Effector CD8-positive, alpha-beta T cell (primary cell): Measurements from ENCODE around the gene INTS11.
"Not testable (repeated sequence)": the region's sequence is repeated elsewhere in the genome, so short reads cannot be mapped to it uniquely, and the experiment has no call there.

Source experiments
- DNase-seq: peaks from one replicate; lab custom pipeline; 2025; lab: John Stamatoyannopoulos, UW
- total RNA-seq, 4 experiments: gene quantifications; one replicate each; lab custom pipeline; 2026; lab: John Stamatoyannopoulos, UW

Gene INTS11
- 116 to 136 (median 126) reads per million in 4 experiments for total RNA-seq

- peak; percentile 95 for DNase-seq
These were observed at the start of gene INTS11, which contains the start of gene CPTP for GRCh38 chr1:1324524-1325287. INTS11 (minus strand) TSS chr1:1324660; CDS start chr1:1324608, 52 bp downstream. CPTP (plus strand) TSS chr1:1324802; CDS start chr1:1326911, 2,109 bp downstream.

- DNase-seq, result no peak
These were observed 49.5 kb upstream of the INTS11 start for GRCh38 chr1:1373815-1374588.

- DNase-seq, result no peak
These were observed 48.8 kb upstream of the INTS11 start for GRCh38 chr1:1373051-1373814.

GRCh38 chr1:1371746-1372711 is 47.6 kb upstream of the INTS11 start:
- DNase-seq, result peak; percentile 67

GRCh38 chr1:1371364-1371745 is 46.9 kb upstream of the INTS11 start:
- DNase-seq, result peak; percentile 57

GRCh38 chr1:1370771-1371300 is 46.4 kb upstream of the INTS11 start:
- no peak for DNase-seq

- DNase-seq, result not testable (repeated sequence)
These were observed 45.6 kb upstream of the INTS11 start for GRCh38 chr1:1370094-1370493.

- DNase-seq, result no peak
These were observed 42.9 kb upstream of the INTS11 start for GRCh38 chr1:1367315-1367714.

- no peak for DNase-seq
These were observed 42.2 kb upstream of the INTS11 start for GRCh38 chr1:1366699-1367066.

- no peak for DNase-seq
These were observed 41.6 kb upstream of the INTS11 start for GRCh38 chr1:1365875-1366698.

GRCh38 chr1:1364266-1364665 is 39.8 kb upstream of the INTS11 start:
- no peak for DNase-seq

GRCh38 chr1:1361982-1362423 is 37.5 kb upstream of the INTS11 start:
- no peak for DNase-seq

GRCh38 chr1:1361233-1361981 is 36.9 kb upstream of the INTS11 start:
- DNase-seq, result no peak

- no peak for DNase-seq
These were observed 36.2 kb upstream of the INTS11 start for GRCh38 chr1:1360506-1361169.

- no peak for DNase-seq
These were observed 35.4 kb upstream of the INTS11 start for GRCh38 chr1:1359664-1360468.

GRCh38 chr1:1359308-1359663 is 34.8 kb upstream of the INTS11 start:
- no peak for DNase-seq

GRCh38 chr1:1358433-1359271 is 34.2 kb upstream of the INTS11 start, which contains the start of gene MXRA8:
MXRA8 (minus strand) TSS chr1:1358555; CDS start chr1:1358504, 51 bp downstream.
- DNase-seq, result no peak
